ENCODE results near the gene GNAI1.

DNA sequence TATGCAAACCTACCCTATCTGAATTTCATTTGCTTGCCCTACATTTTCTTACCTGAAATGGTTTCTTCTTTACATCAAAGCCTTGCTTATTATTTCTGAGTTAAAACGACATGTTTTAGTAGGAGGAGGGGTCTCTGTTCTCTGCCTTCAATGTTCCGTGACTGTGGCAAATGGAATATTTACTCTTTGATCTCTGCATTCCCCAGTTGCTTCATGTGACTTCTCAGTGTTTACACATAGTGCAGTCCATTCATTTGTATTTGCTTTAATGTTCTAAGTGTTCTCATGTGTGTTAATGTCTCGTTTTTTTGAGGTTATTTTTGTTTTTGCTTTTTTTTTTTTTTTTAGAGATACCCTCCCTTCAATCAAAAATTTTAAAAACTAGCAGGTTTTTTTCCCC is 75.8 kb downstream of the GNAI1 start:
- TF ChIP-seq, protein P1, sequence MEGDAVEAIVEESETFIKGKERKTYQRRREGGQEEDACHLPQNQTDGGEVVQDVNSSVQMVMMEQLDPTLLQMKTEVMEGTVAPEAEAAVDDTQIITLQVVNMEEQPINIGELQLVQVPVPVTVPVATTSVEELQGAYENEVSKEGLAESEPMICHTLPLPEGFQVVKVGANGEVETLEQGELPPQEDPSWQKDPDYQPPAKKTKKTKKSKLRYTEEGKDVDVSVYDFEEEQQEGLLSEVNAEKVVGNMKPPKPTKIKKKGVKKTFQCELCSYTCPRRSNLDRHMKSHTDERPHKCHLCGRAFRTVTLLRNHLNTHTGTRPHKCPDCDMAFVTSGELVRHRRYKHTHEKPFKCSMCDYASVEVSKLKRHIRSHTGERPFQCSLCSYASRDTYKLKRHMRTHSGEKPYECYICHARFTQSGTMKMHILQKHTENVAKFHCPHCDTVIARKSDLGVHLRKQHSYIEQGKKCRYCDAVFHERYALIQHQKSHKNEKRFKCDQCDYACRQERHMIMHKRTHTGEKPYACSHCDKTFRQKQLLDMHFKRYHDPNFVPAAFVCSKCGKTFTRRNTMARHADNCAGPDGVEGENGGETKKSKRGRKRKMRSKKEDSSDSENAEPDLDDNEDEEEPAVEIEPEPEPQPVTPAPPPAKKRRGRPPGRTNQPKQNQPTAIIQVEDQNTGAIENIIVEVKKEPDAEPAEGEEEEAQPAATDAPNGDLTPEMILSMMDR (IDR thresholded peaks at IDR 0.05): no peak
- TF ChIP-seq POLR2A (IDR thresholded peaks at IDR 0.05): no peak
- TF ChIP-seq POLR2AphosphoS5 (IDR thresholded peaks at IDR 0.05; ENCODE audit: insufficient read depth in 1 of 2, low read depth in 1 of 2): no peak

All from vagina (tissue), 2 donors.